Fibroblast of mammary gland (primary cell): ENCODE measurements around the gene CCDC122.

Experiments used
- DNase-seq: peaks from one replicate; pipeline ENCODE4 v3.0.0-alpha.2; 2010; ENCODE audit warnings: low read depth
- H3K4me3 ChIP-seq: 2 replicates; pipeline ENCODE4 v1.5.1; 2011; ENCODE audit warnings: low read depth, mild to moderate bottlenecking, low read length, moderate library complexity; ENCODE audit not compliant: control insufficient read depth
- CTCF ChIP-seq: conservative IDR thresholded peaks from 2 replicates; pipeline ENCODE4 v1.5.1; 2011; ENCODE audit warnings: low read depth, low read length, inconsistent platforms; ENCODE audit not compliant: control insufficient read depth, insufficient read depth

Gene CCDC122

DNA sequence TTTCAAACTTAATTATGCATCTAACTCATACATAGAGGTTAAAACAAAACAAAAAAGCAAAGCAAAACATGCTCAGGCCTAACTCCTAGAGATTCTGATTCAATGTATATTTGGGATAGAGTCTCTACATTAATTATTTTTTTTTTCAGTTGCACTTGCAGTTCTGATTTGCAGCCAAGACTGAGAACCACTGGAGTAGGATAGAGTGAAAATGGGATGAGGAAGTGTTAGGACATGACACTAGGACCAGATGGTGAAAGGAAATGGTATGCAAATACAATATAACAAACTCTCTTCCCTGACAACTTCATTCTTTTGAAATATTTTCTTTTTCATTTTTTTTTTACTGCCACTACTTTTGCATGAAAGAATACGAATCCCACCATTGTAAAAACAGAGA, 1.8 kb downstream of the CCDC122 start:
- no peak for DNase-seq
- no peak overlapping the region for H3K4me3 ChIP-seq
- TF ChIP-seq CTCF: no peak

DNA sequence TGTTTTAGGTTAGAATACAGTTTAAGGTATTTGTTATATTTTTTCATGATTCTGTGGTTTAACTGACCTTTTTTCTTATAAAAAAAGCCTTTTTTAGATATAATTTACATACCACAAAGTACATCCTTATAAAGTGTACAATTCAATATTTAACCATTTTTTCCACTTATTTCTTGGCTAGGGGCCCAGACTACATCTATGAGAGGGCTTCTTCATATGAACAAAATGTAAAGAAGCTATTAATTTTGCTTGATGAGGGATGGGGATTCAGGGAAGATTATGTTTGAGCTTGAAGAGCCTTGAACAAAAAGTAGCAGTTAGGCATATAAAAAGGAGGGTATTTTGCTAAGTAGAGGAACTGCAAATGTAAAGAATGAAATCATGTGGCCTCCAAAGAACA, 2.2 kb downstream of the CCDC122 start:
- no peak for DNase-seq
- H3K4me3 ChIP-seq: no peak overlapping the region
- no peak for TF ChIP-seq CTCF

DNA sequence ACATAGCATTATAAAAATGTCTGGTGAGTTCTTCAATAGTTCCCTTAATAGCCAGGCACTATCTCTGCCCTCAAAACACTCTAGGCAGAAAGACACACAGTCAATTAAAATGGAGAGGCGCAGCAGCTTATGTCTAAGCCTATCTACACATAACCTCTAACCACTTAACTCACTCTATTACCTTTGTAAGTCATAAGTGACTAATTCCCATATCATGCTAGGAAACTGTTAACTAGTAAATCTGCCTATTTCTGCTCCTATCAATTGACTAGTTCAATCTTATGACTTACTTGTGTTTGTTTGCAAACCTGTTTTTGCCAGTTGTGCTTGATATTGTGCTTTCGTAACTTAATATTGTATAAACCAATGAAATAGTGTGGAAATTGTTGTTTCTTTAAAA, 3.2 kb downstream of the CCDC122 start:
- TF ChIP-seq CTCF: no peak
- DNase-seq: no peak
- no peak overlapping the region for H3K4me3 ChIP-seq

GRCh38 chr13:43874504-43875092, 4.9 kb downstream of the CCDC122 start:
- peak; percentile 49 for TF ChIP-seq CTCF
- no peak overlapping the region for H3K4me3 ChIP-seq
- DNase-seq: peak; percentile 55

- no peak for TF ChIP-seq CTCF
- no peak overlapping the region for H3K4me3 ChIP-seq
- no peak for DNase-seq
These were observed 7.4 kb downstream of the CCDC122 start for GRCh38 chr13:43872181-43872580.

- peak; percentile 79 for DNase-seq
- H3K4me3 ChIP-seq: no peak overlapping the region
- no peak for TF ChIP-seq CTCF
These were observed 13.6 kb downstream of the CCDC122 start for GRCh38 chr13:43865892-43866291.

DNA sequence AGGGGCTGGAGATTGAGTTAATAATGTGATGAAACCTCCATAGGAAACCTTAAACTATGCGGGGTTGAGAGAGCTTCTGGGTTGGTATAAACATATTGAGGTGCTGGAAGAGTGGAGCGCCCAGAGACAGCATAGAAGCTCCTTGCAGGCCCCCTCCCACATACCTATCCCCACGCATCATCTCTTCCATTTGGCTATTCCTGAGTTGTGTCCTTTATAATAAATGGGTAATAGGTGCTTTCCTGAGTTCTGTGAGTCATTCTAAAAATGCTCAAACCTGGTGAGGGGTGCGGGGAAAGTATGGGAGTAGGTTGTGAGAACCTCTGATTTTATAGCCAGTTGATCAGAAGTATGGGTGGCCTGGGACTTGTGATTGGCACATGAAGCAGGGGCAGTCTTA, 14.6 kb downstream of the CCDC122 start:
- no peak for DNase-seq
- no peak overlapping the region for H3K4me3 ChIP-seq
- TF ChIP-seq CTCF: no peak
